NCI-H82 (cell line): ENCODE measurements around the gene CCDC70.
A peak's percentile ranks its signal among the peaks of the same experiment; 100 is the strongest.
"Not testable (repeated sequence)": the region's sequence is repeated elsewhere in the genome, so short reads cannot be mapped to it uniquely, and the experiment has no call there.

Experiments used
- DNase-seq: peaks from one replicate; lab custom pipeline; 2025; lab: John Stamatoyannopoulos, UW

The CCDC70 gene

GRCh38 chr13:51909265-51909664 lies 47.5 kb downstream of the CCDC70 start:
- DNase-seq: not testable (repeated sequence)

GRCh38 chr13:51910508-51910907 lies 48.7 kb downstream of the CCDC70 start:
- DNase-seq: no peak

GRCh38 chr13:51912091-51912490 lies 50.3 kb downstream of the CCDC70 start:
- DNase-seq: no peak

- no peak for DNase-seq
These were observed 50.9 kb downstream of the CCDC70 start for GRCh38 chr13:51912511-51913225.

- peak; percentile 40 for DNase-seq
These were observed 51.8 kb downstream of the CCDC70 start for GRCh38 chr13:51913421-51914136.

- no peak for DNase-seq
These were observed 52.3 kb downstream of the CCDC70 start for GRCh38 chr13:51914137-51914493.
